ENCODE data around the gene GREB1L.

The GREB1L gene

GRCh38 chr18:21261352-21261751 lies 19.3 kb downstream of the GREB1L start:
- no peak for DNase-seq (ENCODE audit: low read depth)
- no peak overlapping the region for H3K4me3 ChIP-seq (ENCODE audit: control insufficient read depth, low read depth, low read length)
- TF ChIP-seq CTCF (conservative IDR thresholded peaks at IDR 0.05; ENCODE audit: control insufficient read depth, insufficient read depth, low read depth, low read length) = no peak

- TF ChIP-seq CTCF (conservative IDR thresholded peaks at IDR 0.05; ENCODE audit: control insufficient read depth, insufficient read depth, low read depth, low read length) = no peak
- DNase-seq (ENCODE audit: low read depth) = no peak
Measured at GRCh38 chr18:21262244-21262643, 20.2 kb downstream of the GREB1L start.

GRCh38 chr18:21262979-21263378 lies 20.9 kb downstream of the GREB1L start:
- no peak for TF ChIP-seq CTCF (conservative IDR thresholded peaks at IDR 0.05; ENCODE audit: control insufficient read depth, insufficient read depth, low read depth, low read length)
- H3K4me3 ChIP-seq (ENCODE audit: control insufficient read depth, low read depth, low read length) = no peak overlapping the region
- DNase-seq (ENCODE audit: low read depth) = no peak

More at GRCh38 chr18:21262244-21262643, 20.2 kb downstream of the GREB1L start:
- no peak overlapping the region for H3K4me3 ChIP-seq (ENCODE audit: control insufficient read depth, low read depth, low read length)

GRCh38 chr18:21264651-21265050 lies 22.6 kb downstream of the GREB1L start:
- no peak overlapping the region for H3K4me3 ChIP-seq (ENCODE audit: control insufficient read depth, low read depth, low read length)
- TF ChIP-seq CTCF (conservative IDR thresholded peaks at IDR 0.05; ENCODE audit: control insufficient read depth, insufficient read depth, low read depth, low read length) = no peak
- peak; percentile 55 for DNase-seq (ENCODE audit: low read depth)

- DNase-seq (ENCODE audit: low read depth) = no peak
- no peak for TF ChIP-seq CTCF (conservative IDR thresholded peaks at IDR 0.05; ENCODE audit: control insufficient read depth, insufficient read depth, low read depth, low read length)
- H3K4me3 ChIP-seq (ENCODE audit: control insufficient read depth, low read depth, low read length) = no peak overlapping the region
Measured at GRCh38 chr18:21265971-21266673, 24.1 kb downstream of the GREB1L start.

GRCh38 chr18:21267400-21267799 lies 25.4 kb downstream of the GREB1L start:
- H3K4me3 ChIP-seq (ENCODE audit: control insufficient read depth, low read depth, low read length) = no peak overlapping the region
- TF ChIP-seq CTCF (conservative IDR thresholded peaks at IDR 0.05; ENCODE audit: control insufficient read depth, insufficient read depth, low read depth, low read length) = no peak
- DNase-seq (ENCODE audit: low read depth) = no peak
